ENCODE measurements around the gene RAB37.

GRCh38 chr17:74757931-74758847 is 21.1 kb downstream of the RAB37 start:
- TF ChIP-seq CTCF (IDR thresholded peaks at IDR 0.05) (no peak), POLR2A (IDR thresholded peaks at IDR 0.05) (no peak)
